Esophagus squamous epithelium (tissue), 5 donors: ENCODE data around the gene TMEM72. TPM values are rescaled to one million over a fixed set of nuclear protein-coding genes. Genes with fewer than 3 reads are reported as not detected.

ENCODE experiments used
- DNase-seq: peaks from one replicate; lab custom pipeline; 2025; lab: John Stamatoyannopoulos, UW
- H3K27ac ChIP-seq, 4 donors: fragments of 200-600 bp; sonication (generic); one replicate each; pipeline ENCODE4 v1.5.1; 2016 to 2019; ENCODE audit warnings: mild to moderate bottlenecking in 1 of 4
- H3K27me3 ChIP-seq, 4 donors: fragments of 200-600 bp; sonication (generic); 1 replicate in 3 of 4; 2 replicates in 1 of 4; pipeline versions ENCODE4 v1.5.1 to v1.6.0; 2017 to 2021; ENCODE audit warnings: antibody characterized with exemption in 1 of 4
- H3K36me3 ChIP-seq, 3 donors: fragments of 200-600 bp; sonication (generic); one replicate each; pipeline ENCODE4 v1.5.1; 2016 to 2019
- H3K4me1 ChIP-seq, 3 donors: fragments of 200-600 bp; sonication (generic); one replicate each; pipeline ENCODE4 v1.5.1; 2017 to 2019
- H3K4me3 ChIP-seq, 4 donors: fragments of 200-600 bp; sonication (generic); 1 replicate in 3 of 4; 2 replicates in 1 of 4; pipeline ENCODE4 v1.5.1; 2016 to 2019; ENCODE audit warnings: mild to moderate bottlenecking in 2 of 4, moderate library complexity in 1 of 4
- H3K9me3 ChIP-seq, 3 donors: fragments of 200-600 bp; sonication (generic); one replicate each; pipeline ENCODE4 v1.5.1; 2016 to 2019
- CTCF ChIP-seq, 6 experiments: fragments of 450-650 bp in 4 of 6; fragments of 200-600 bp in 2 of 6; sonication (generic) in 2 of 6; IDR thresholded peaks; one replicate each; pipeline ENCODE4 v1.5.1; 2016 to 2019; ENCODE audit warnings: antibody characterized with exemption in 6 of 6, mild to moderate bottlenecking in 4 of 6, moderate library complexity in 4 of 6
- POLR2A ChIP-seq, 4 donors: fragments of 450-650 bp; IDR thresholded peaks; one replicate each; pipeline ENCODE4 v1.6.1; 2017; ENCODE audit warnings: antibody characterized with exemption in 4 of 4, mild to moderate bottlenecking in 4 of 4, moderate library complexity in 3 of 4
- WGBS, 2 donors: methylation state at CpG; one replicate each; pipeline ENCODE4 v1.1.5; 2018; 5-methylcytosine and 5-hydroxymethylcytosine counted together
- intact Hi-C: fragments of 100-400 bp; cut with DNase I; formaldehyde crosslinking; loops from one replicate; pipeline ENCODE4 v1.15.0; 2022
- total RNA-seq, 4 donors: library from RNA; depleted of rRNA; stranded (reverse); fragments of >200 nt; gene quantifications; one replicate each; pipeline ENCODE4 v1.1.0, GENCODE V29; 2016
- donor health status: DM: yes; HTN: yes; CAD: no.

The TMEM72 gene
- total RNA-seq, 4 donors from 2014 or later, result not detected

DNA sequence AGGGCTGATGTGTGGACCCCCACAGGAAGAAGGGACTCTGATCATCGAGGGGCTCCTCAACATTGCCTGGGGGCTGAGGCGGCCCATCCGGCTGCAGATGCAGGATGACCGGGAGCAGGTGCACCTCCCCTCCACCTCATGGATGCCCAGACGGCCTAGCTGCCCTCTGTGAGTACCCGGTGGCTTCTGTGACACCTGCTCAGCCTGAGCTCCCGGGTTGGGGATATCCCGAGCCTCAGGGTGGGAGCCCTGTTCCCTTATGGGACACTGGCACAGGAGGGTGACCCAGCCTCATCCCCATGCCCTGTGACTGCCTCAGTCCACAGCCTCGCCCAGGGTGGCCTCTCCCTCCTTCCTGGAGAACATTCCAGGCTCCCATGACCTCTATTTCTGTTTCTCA, 71.4 kb downstream of the TMEM72 start:
- peak overlapping the region in 3 of 4 donors; percentile 81 to 86 (median 84) for H3K27ac ChIP-seq
- no peaks in the 10 kb centered on the region for H3K27me3 ChIP-seq
- no peak for DNase-seq
- peaks cover 51 to 98% (median 82%) of the 10 kb centered on the region in 3 donors for H3K4me1 ChIP-seq
- H3K36me3 ChIP-seq, result peaks cover 0 to 3% (median 0%) of the 10 kb centered on the region in 3 donors
- TF ChIP-seq CTCF (IDR thresholded peaks at IDR 0.05) (no peak), POLR2A (IDR thresholded peaks at IDR 0.05) (no peak)
- no peak overlapping the region for H3K4me3 ChIP-seq
- intact Hi-C loops, result no loop called here
- no peaks in the 10 kb centered on the region for H3K9me3 ChIP-seq
- 70 to 76% methylated on average over 1 to 8 of the region's 9 CpGs for WGBS, 2 donors

DNA sequence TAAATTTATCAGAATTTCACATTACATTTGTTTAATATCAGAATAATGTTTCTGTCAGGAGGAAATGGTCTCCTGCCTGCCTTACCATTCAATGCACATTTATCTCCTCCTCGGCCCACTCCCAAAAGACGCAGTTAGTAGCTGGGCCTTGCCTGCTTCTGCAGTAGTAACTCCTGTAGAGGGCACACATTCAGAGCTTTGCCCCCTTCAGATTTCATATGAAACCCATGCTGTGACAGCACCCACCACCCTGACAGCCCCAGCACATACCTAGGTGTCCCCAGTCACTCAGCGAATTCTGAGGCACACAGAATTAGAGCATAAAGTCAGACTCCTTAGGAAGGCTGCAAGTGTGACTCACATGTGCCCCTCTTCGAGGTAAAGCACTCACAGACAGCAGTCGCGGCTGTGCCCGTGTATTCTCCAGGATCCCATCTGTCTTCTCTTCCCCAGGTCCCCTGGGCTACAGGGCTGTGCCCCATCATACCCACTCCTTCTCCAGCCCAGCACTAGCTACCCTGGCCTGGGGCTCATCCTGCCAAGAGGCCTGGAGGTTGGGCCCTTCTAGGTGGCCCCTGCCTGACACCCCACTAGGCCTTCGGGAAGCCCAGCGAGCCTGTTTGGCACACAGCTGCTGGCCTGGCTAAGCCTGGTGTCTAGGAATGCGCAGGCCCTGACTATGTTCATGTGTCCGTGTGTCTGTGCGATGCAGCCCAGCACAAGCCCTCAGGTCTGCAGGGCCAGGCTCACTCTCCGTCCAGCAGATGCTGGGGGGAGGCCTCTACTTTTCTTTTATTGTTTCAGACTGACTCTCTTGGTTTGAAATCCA, 72.1 kb downstream of the TMEM72 start:
- no peaks in the 10 kb centered on the region for H3K27me3 ChIP-seq
- no peak for DNase-seq
- H3K4me3 ChIP-seq, result no peak overlapping the region
- H3K36me3 ChIP-seq, result no peaks in the 10 kb centered on the region
- intact Hi-C loops, result no loop called here
- H3K4me1 ChIP-seq, result peaks cover 44 to 90% (median 74%) of the 10 kb centered on the region in 3 donors
- TF ChIP-seq CTCF (IDR thresholded peaks at IDR 0.05), result no peak
- TF ChIP-seq POLR2A (IDR thresholded peaks at IDR 0.05), result no peak
- H3K9me3 ChIP-seq, result no peaks in the 10 kb centered on the region
- WGBS, 2 donors, result 83 to 91% methylated on average over 7 of the region's 13 CpGs
- H3K27ac ChIP-seq, result peak overlapping the region in 3 of 4 donors; percentile 24 to 81 (median 62)

- Histone ChIP-seq H3K27me3 (no peaks in the 10 kb centered on the region), H3K9me3 (no peaks in the 10 kb centered on the region), H3K4me1 (peaks cover 38 to 84% (median 70%) of the 10 kb centered on the region in 3 donors), H3K36me3 (no peaks in the 10 kb centered on the region), H3K27ac (peak overlapping the region in 3 of 4 donors; percentile 62 to 81 (median 73)), H3K4me3 (no peak overlapping the region)
- TF ChIP-seq CTCF (IDR thresholded peaks at IDR 0.05) (no peak), POLR2A (IDR thresholded peaks at IDR 0.05) (no peak)
- intact Hi-C loops, result no loop called here
- 70 to 90% methylated on average over 2 to 8 of the region's 10 CpGs for WGBS, 2 donors
- no peak for DNase-seq
These were observed 72.8 kb downstream of the TMEM72 start for GRCh38 chr10:44983895-44984278.

DNA sequence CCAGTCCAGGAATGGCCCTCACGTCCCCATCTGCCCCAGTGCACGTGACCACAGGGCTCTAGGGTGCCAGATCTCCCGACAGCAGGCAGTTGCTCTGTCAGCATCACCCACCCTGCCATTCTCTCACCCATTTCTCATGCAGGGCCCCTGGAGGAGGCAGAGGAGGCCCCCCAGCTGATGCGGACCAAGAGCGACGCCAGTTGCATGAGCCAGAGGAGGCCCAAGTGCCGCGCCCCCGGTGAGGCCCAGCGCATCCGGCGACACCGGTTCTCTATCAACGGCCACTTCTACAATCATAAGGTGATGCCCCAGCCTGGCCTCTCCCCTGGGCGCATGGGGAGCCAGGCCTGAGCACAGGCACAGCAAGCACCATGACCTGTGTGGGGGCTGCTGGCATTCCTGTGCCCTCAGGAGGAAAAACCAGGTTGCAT, 73.5 kb downstream of the TMEM72 start:
- Histone ChIP-seq H3K4me3 (no peak overlapping the region), H3K9me3 (no peaks in the 10 kb centered on the region), H3K36me3 (peaks cover 0 to 5% (median 0%) of the 10 kb centered on the region in 3 donors), H3K4me1 (peaks cover 30 to 77% (median 62%) of the 10 kb centered on the region in 3 donors), H3K27me3 (no peaks in the 10 kb centered on the region), H3K27ac (peak overlapping the region in 3 of 4 donors; percentile 62 to 75 (median 73))
- WGBS, 2 donors, result 95 to 100% methylated on average over 7 to 8 of the region's 15 CpGs
- no peak for DNase-seq
- intact Hi-C loops, result no loop called here
- TF ChIP-seq CTCF (IDR thresholded peaks at IDR 0.05) (no peak), POLR2A (IDR thresholded peaks at IDR 0.05) (no peak)

GRCh38 chr10:44985175-44985681, 74.1 kb downstream of the TMEM72 start:
- peak overlapping the region in 3 of 4 donors; percentile 62 to 75 (median 73) for H3K27ac ChIP-seq

More at GRCh38 chr10:44985175-44985681, 74.1 kb downstream of the TMEM72 start:
- intact Hi-C loops, result no loop called here
- WGBS, 2 donors, result 57 to 82% methylated on average over 2 to 9 of the region's 9 CpGs
- TF ChIP-seq POLR2A (IDR thresholded peaks at IDR 0.05) (no peak), CTCF (IDR thresholded peaks at IDR 0.05) (no peak)
- no peaks in the 10 kb centered on the region for H3K27me3 ChIP-seq
- H3K9me3 ChIP-seq, result no peaks in the 10 kb centered on the region
- H3K4me3 ChIP-seq, result no peak overlapping the region
- peaks cover 0 to 5% (median 0%) of the 10 kb centered on the region in 3 donors for H3K36me3 ChIP-seq
- no peak for DNase-seq
- H3K4me1 ChIP-seq, result peaks cover 24 to 77% (median 58%) of the 10 kb centered on the region in 3 donors
